NCI-H1417 treated with DMSO at 0.1 percent for 48 hours (cell line): ENCODE data around the gene SMYD3.
"Not testable (repeated sequence)": the region's sequence is repeated elsewhere in the genome, so short reads cannot be mapped to it uniquely, and the experiment has no call there.

Source experiments
- DNase-seq: peaks from one replicate; lab custom pipeline; 2025; lab: John Stamatoyannopoulos, UW

SMYD3 gene

DNA sequence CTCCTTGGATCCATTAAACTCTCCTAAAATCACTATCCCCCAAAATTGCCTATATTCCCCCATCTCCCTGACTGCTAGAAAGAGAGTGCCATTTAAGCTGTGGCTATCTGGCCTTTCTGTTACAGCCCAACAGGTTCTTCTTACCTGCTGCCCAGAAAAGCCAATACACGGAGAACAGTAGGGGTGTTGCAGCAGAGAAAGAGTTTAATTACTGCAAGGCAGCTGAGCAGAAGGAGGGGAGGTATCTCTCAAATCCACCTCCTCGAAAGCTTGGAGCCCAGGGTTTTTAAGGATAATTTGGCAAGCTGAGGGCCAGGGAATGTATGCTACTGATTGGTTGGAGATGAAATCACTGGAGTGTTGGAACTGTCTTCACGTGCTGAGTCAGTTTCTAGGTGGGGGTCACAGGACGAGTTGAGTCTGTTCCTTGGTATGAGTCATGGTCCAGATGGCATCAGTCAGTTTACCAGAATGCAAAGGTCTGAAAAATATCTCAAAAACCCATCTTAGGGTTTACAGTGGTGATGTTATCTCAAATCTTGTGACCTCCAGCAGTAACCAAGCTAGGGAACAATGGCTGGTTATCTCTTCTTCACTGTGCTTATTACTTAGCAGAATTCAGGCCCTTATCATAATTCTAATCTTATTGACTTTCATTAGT is 89.8 kb downstream of the SMYD3 start:
- DNase-seq: no peak

DNA sequence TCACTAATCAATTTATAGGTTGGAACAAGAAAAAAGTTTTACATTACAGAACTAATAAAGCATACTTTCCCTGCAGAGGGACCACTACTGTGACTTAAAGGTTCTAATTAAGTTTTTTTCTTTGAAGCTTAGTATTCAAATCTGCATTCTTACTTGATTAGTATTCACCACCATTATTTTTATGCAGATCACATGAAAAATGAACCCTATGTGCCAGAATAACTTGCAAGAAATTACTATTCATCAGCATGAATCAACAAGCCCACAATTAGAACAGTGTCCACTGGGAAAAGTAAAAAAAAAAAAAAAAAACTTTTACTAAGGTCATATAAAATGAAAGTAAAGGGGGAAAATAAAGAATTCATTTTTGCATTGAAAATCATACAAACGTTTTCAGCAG is 90.8 kb downstream of the SMYD3 start:
- no peak for DNase-seq

DNA sequence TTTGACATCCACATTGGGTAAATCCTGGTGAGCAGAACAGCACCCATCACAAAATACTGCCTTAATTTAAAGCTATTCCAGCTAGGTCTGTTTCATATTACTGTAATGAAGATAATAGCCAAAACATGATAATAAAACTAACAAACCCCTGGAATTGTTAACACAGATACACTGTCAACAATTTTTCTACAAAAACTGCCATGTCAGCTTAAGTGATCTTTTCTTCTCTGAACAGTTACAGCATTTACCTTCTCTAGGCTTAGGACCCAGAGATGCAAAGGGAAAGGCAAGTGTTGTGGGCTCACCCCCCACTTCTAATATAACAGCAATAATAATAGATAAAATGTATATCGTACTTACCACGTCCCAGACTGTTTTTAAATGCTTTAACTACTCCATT is 92.1 kb downstream of the SMYD3 start:
- DNase-seq: no peak

DNA sequence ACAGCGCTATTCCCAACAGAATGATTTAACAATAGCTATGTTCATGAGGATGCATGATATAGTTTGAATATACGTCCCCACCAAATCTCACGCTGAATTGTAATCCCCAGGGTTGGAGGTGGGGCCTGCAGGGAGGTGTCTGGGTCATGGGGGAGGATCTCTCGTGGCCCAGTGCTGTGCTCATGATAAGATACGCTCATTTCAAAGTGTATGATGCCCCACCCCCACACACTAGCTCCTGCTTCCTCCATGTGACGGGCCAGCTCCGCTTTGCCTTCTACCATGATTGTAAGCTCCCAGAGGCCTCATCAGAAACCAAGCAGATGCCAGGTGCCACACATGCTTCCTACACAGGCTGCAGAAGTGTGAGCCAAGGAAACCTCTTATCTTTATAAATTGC is 93.6 kb downstream of the SMYD3 start:
- DNase-seq: no peak

DNA sequence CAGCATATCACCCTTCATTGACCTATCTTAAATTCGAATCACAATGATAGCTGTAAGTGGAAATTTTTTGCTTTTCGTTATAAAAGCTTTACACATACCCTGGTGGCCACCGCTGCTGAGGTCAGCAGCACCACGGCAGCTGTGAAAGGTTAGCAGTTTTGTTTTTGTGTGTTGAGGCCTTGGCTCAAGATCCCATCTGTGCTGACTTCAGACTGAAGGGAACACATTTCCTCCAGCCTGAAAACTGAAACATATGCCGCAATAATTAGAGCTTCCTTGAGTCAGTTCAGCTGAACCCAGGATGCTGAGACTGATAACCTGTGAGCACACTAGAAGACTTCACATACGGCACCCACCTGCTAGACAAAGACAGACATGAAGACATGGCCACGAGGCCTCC is 103.0 kb downstream of the SMYD3 start:
- DNase-seq: no peak

DNA sequence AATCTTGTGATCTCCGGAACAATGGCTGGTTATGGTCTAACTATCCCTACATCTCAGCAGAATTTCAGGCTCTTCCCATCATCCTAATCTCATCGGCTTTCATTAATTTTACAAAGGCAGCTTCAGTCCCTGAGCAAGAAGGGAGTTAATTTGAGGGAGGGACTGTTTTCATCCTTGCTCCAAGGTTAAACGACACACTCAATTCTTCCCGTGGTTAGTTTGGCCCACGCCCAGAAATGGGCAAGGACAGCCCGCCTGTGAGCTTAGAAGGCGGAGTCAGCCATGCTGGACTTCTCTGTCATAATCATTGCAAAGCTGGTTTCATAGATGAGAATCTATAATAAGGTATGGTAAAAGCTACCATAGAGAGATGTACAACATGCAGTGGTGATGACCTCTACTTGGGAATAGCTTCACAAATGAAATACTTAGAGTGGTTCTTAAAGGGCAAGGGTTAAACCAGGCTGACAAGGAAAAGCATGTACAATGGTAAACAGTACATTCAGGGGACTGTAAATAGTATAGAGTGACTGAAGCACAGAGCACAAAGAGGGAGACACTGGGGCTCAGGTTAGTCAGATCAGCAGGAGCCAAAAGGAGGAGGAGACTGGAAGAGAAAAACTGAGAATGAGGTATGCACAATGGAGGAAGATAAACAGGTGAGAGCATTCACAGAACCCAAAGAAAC is 108.8 kb downstream of the SMYD3 start:
- DNase-seq: no peak

DNA sequence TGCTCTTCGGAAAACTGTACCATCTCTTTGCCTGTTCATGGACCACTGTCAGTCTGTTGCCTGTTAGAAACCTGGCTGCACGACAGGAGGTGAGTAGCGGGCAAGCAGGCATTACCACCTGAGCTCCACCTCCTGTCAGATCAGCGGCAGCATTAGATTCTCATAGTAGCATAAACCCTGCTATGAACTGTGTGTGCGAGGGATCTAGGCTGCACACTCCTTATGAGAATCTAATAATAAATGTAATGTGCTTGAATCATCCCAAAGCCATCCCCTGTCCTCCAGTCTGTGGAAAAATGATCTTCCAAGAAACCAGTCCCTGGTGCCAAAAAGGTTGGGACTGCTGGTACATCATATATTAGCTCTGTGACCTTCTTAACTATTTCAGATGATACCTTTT is 110.0 kb downstream of the SMYD3 start:
- no peak for DNase-seq

DNA sequence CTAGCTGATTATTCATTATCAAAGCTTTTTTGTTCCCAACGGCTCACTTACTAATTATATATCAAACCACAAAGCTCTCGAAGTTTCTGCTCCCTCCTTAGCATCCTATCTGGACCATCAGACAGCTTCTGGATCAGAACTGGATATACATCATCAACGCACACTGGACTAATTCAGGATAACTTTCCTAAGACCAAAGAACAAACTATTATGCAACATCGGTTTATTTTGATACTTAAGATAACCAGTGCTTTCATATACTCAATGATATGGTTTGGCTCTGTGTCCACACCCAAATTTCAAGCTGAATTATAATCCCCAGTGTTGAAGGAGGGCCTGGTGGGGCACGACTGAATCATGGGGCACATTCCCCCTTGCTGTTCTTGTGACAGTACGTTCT is 110.8 kb downstream of the SMYD3 start:
- DNase-seq: no peak

DNA sequence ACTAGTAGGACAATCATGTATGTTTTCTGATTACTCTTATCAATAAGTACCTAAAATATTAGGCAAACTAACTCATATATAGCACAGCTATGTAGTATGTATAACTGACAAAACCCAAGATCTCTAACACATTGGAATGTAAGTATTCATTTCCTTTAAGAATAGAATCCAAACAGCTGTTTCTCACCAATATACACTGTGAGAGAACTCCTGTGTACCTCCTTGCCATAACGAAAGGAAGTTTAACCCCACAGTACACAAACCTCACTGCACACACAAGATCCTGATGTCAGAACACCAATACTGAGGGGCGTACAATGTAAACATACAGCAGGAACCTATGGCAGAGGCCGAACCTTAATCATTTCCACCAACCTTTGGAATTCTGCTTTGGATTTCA is 113.0 kb downstream of the SMYD3 start:
- no peak for DNase-seq

DNA sequence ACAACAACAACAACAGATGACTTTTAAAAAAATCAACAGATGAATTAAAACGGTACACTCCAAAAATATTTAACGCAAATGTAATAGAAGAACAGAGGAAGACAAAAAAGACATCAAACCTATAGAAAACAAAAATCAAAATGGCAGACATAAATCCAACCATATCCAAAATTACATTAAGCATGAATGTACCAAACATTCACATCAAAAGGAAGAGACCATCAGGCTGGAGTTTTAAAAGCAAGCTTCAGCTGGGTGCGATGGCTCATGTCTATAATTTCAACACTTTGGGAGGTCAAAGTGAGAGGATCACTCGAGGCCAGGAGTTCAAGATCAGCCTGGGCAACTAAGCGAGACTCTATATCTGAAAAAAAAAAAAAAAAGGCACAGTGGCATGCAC is 116.2 kb downstream of the SMYD3 start:
- DNase-seq: no peak

DNA sequence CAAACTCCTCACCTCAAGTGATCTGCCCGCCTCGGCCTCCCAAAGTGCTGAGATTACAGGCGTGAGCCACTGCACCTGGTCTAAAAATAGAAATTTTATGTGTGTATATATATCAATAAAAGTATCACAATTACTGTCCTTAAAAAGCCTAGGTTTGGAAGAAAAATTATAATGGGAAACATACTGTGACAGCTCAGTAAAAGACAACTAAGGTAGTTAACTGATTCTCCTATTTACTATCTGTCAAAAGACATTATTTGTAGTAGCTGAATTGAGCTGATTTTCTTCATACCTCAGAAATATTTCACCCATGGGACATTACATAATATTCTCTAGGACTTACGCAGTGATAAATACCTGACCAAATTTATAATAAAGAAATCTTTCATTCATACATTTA is 122.5 kb downstream of the SMYD3 start:
- no peak for DNase-seq

DNA sequence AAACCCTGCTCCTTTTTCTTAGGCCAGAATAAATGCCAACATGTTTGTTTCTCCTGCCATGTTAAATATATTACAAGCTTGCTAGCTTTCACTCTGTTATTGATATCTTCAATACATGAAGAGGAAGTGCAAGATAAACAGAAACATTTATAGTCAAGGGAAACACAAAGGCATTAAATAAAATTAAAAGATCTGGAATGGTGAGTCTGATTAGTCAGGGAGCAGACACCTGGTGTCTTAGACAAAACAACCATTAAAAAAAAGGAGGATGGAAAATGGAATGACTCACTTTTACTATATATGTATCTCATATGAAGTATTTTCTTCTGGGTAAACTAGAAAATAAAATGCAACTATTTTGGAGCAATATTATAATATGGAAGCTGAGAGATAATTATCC is 123.3 kb downstream of the SMYD3 start:
- no peak for DNase-seq

DNA sequence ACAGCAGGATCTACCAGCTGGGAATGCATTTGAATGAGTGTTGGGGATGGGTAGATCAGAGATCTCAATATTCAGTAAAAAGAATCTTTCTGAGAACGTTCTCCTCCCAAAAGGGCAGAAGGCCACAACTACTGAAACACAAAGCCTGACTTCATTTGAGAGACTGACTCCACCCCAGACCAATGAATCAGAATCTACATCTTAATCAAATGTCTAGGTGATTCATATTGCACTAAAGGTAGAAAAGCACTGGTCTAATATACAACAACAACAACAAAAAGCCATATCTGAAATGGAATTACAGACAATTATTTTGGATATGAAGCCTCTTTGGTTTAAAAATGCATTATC is 123.9 kb downstream of the SMYD3 start:
- no peak for DNase-seq

DNA sequence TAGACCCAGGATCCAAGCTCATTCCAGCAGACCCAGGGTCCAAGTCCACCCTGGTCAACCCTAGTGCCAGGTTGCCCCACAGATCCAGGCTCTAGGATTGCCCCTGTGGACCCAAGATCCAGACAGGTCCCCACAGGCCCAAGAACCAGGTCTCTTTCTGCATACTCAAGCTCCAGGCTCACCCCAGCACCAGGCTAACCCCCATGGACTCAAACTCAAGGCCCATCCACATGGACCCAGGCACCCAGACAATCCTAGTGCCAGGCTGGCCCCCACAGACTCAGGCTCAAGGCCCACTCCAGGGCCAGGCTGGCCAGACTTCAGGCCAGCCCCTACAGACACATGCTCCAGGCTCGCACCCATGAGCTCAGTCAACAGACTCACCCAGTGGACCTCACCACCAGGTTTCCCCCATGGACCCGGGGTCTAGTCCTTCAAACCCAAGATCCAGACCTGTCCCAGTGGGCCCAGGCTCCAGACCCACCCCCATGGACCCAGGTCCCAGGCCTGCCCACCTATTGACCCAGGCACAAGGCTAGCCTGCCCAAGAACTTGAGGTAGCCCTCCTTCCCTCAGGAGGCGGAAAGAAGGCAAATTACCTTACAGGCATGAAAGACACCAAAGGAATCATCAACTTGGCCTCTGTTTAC is 124.4 kb downstream of the SMYD3 start:
- no peak for DNase-seq

DNA sequence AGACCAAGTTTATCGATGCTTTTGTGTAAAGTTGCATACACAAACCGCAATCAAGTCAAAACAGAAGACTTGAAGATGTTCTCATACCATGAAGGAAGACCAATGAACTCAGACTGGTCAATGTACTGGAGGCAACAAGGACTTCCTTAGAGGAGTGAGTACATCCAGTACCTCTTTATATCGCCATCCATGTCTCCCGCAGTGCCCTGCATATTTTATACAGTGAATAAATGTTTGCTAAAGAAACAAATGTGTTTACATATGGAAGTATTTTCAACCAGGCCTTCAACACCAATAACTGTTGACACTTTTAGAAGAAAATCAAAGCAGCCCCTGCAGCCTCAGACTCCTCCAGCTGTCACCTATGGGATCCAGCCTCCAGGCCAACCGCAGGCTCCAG is 125.6 kb downstream of the SMYD3 start:
- no peak for DNase-seq

DNA sequence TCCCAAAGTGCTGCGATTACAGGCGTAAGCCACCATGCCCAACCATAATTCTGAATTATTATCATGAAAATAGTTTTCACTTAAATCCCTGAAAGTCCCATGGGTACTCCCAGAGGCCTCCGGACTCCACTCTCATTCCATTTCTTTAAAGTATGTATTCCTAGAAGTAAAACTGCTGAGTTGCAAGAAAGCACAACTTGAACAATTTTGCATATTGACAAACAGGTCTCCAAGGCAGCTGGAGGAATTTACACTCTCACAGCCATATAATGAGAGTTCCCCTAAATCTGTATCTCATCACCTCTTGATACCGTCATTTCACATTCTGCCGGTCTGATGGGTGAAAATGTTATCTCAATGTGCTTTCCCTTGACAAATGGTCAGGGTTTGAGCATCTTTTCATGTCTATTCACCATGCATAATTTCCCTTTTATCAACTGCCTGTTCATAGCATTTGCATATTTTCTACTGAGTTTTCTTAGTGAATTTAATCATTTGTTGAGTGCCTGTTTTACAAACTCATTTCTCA is 129.4 kb downstream of the SMYD3 start:
- DNase-seq: no peak

DNA sequence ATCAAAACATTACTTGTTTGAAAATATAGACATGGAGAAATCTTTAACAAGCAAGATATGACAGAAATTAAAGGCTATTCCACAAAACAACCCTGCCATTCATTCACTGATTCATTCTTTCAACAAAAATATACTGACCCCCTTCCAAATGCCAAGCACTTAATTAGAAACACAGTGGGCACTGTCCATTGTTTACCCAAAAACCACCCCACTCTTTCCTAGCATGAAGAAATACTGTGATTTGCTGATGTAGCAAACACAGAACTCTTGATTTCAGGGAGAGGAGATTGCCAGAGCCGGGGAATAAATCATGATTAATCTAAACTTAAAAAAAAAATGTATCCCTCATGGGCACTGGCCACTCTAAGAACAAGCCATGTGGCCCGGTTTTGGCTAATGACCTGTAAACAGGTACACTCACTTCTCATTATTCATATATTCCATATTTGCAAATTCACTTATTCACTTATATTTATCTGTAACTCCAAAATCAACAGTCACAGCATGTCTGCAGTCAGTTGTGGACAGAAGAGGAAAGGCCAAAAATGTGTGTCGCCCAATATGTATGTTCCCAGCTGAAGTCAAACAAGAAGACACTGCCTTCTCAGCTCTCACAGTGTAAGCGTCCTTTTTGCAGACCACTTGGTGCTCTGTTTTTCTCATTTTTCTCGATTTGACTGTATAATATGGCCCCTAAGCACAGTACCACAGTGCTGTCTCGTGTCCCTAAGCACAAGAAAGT is 133.1 kb downstream of the SMYD3 start:
- DNase-seq: no peak

DNA sequence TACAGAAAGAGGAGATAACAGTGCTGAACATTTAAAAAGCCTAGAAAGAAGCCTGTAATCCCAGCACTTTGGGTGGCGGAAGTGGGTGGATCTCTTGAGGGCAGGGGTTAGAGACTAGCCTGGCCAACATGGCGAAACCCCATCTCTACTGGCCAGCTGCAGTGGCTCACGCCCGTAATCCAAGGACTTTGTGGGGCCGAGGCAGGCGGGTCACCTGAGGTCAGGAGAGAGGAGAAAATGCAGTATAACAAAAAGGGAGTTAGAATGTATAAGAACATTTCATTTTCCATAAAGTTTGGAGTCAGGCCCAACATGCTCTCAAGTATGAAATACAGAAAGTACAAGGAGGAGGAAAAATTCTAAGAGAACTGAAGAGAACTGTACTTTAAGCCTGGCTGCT is 134.5 kb downstream of the SMYD3 start:
- no peak for DNase-seq

DNA sequence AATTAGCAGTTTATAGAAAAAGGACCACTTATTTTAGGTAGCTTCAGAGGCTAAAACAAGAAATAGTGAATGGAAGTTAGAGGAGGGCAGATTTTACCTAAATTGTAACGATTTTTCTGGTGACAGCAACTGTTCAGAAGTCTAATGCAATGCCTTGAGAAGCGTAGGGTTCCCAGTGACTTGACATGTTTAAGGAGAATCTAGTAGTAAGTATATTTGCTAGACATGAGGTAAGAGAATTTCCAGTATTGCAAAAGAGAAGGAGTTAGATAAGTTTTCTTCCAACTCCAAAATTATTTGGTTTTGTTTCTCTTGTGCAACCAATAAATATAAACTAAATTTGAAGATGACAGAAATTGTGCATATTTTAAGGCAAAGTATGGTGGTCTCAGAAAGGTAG is 140.0 kb downstream of the SMYD3 start:
- no peak for DNase-seq

DNA sequence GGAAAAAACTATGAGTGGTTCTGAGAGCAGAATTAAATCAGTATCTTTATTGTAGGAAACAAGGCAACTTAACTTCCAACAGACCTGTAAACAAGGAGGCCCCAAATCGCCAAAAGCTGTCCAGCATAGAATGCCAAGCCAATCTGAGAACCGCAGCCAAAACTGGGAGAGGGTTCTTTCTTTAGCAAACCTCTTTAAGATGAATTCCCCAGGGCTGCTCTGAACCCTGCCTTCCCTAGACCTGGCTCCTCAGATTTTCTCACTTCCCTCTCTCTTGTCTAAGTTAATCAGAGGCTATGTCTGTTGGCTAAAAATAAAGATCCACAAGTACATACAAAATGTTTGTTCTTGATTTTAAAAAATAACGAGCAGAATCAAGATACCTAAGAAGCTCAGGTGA is 141.4 kb downstream of the SMYD3 start:
- no peak for DNase-seq

DNA sequence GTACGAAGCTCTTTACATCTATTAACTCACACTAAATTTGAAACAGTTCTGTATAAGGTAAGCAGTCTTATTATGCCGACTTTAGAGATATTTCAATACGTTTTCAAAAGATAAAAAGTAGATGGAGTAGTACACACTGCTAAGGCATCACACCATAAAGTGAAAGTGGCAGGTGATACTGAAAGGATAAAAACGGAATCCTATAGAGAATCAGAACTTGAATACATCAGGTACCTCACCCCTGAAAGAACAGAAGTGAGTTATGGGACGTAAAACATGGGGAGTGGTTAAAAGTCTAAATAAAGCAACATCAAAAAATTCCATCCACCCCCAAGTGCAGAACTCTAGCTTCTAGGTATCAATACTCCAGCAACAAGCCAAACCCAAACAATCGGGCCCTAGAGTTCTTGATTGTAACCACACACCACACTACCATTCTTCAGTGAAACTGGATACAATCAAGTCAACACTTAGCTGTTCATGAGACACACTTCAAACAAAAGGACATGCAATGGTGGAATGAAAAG is 142.6 kb downstream of the SMYD3 start:
- DNase-seq: no peak

DNA sequence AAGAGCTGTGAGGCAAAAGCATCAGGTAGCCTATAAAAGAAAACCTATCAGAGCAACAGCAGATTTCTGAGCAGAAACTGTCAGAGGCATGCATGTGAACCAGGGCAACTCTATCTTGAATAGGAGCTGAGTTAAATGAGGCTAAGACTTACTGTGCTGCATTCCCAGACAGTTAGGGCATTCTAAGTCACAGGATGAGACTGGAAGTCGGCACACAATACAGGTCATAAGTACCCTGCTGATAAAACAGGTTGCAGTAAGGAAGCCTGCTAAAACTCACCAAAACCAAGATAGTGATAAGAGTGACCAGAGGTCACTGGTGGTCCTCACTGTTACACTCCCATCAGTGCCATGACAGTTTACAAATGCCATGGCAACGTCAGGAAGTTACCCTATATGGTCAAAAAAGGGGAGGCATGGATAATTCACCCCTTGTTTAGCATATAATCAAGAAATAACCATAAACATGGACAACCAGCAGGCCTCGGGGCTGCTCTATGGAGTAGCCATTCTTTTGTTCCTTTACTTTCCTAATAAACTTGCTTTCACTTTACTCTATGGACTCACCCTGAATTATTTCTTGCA is 150.0 kb downstream of the SMYD3 start:
- DNase-seq: not testable (repeated sequence)
